ENCODE results near the gene DGCR6L.
"Not testable (repeated sequence)": the region's sequence is repeated elsewhere in the genome, so short reads cannot be mapped to it uniquely, and the experiment has no call there.

DNA sequence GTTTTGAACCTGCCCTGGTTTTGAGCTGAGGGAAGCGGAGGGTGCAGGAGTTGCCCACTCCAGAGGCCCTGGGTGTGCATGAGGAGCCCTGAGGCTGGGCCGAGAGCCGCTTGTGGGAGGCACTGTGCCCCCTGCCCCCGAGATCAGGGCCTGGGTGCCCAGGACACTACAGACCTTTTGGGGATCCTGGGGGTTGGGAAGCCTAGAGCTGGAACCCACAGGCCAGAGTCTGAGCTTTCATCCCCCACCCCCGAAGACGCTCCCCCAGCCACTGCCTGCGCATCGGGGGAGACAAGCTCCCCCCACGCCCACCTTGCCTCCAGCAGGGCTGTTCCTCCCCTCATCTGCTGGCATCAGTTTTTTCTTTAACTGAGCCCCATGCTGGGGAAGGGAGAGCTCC lies 38.4 kb downstream of the DGCR6L start:
- not testable (repeated sequence) for TF ChIP-seq POLR2A (IDR thresholded peaks at IDR 0.05; ENCODE audit: low read length); GATA1 (IDR thresholded peaks at IDR 0.05; ENCODE audit: low read depth, low read length)

Measured in erythroblast (primary cell).